T-cell (primary cell): ENCODE measurements around the gene KCNE2. TPM values are rescaled to one million over a fixed set of nuclear protein-coding genes. Genes with fewer than 3 reads are reported as not detected.
A peak's percentile ranks its signal among the peaks of the same experiment; 100 is the strongest.
"Not testable (repeated sequence)": the region's sequence is repeated elsewhere in the genome, so short reads cannot be mapped to it uniquely, and the experiment has no call there.

Experiments used
- ATAC-seq, 4 experiments: fragments of 200-7000 bp in 3 of 4; fragments of 150-1000 bp in 1 of 4; cut with Tn5 transposase; replicated peaks in 1 of 4; 1 replicate in 3 of 4; 2 replicates in 1 of 4; pipeline ENCODE4 v1.10.0; 2021; ENCODE audit warnings: moderate library complexity in 3 of 4, mild to moderate bottlenecking in 2 of 4, moderate number of reproducible peaks in 1 of 4
- CTCF ChIA-PET, 2 donors: fragments of 300-600 bp; sonication (Branson Sonifier 250); formaldehyde crosslinking; loops; one replicate each; lab custom pipeline; 2022; ENCODE audit warnings: antibody characterized with exemption in 2 of 2; lab: Charles Lee
- POLR2A ChIA-PET, 2 donors: fragments of 300-600 bp; sonication (Branson Sonifier 250); formaldehyde crosslinking; loops; one replicate each; lab custom pipeline; 2022; ENCODE audit warnings: antibody characterized with exemption in 2 of 2; lab: Charles Lee
- DNase-seq, 35 experiments: peaks; one replicate each; pipeline versions ENCODE4 v3.0.0 to v3.0.0-alpha.2; 2013 to 2023
- H3K27ac ChIP-seq: one replicate; pipeline ENCODE4 v1.5.1; 2013; ENCODE audit warnings: low read length
- H3K27me3 ChIP-seq, 2 experiments: replicated peaks in 1 of 2; 1 replicate in 1 of 2; 2 replicates in 1 of 2; pipeline versions ENCODE4 v1.6.1 to v1.7.0; 2013; ENCODE audit warnings: low read length in 1 of 2, mixed read lengths in 1 of 2; ENCODE audit not compliant: control insufficient read depth in 2 of 2, insufficient read depth in 2 of 2; ENCODE audit errors: extremely low read depth in 1 of 2
- H3K36me3 ChIP-seq, 2 donors: 1 replicate in 1 of 2; 2 replicates in 1 of 2; pipeline versions ENCODE4 v1.6.1 to v1.7.0; 2013; ENCODE audit warnings: low read length in 1 of 2; ENCODE audit not compliant: control insufficient read depth in 2 of 2, insufficient read depth in 1 of 2; ENCODE audit errors: extremely low read depth in 1 of 2
- H3K4me1 ChIP-seq, 2 experiments: 1 replicate in 1 of 2; 2 replicates in 1 of 2; pipeline versions ENCODE4 v1.6.1 to v1.7.0; 2013; ENCODE audit warnings: low read length in 2 of 2, mixed read lengths in 1 of 2; ENCODE audit not compliant: insufficient read depth in 2 of 2, control insufficient read depth in 1 of 2; ENCODE audit errors: extremely low read depth in 1 of 2
- H3K4me3 ChIP-seq, 2 donors: 1 replicate in 1 of 2; 2 replicates in 1 of 2; pipeline versions ENCODE4 v1.5.1 to v1.7.0; 2013; ENCODE audit warnings: mild to moderate bottlenecking in 2 of 2, low read length in 1 of 2, moderate library complexity in 1 of 2; ENCODE audit not compliant: control insufficient read depth in 1 of 2; ENCODE audit errors: extremely low read depth in 1 of 2
- H3K9me3 ChIP-seq: 2 replicates; pipeline ENCODE4 v1.7.0; 2013
- H3K27ac Mint-ChIP-seq, 2 donors: one replicate each; pipeline ENCODE4 v1.8.0; 2020 to 2021; ENCODE audit warnings: mild to moderate bottlenecking in 2 of 2, mixed read lengths in 2 of 2
- H3K27me3 Mint-ChIP-seq, 2 donors: one replicate each; pipeline ENCODE4 v1.8.0; 2021 to 2022; ENCODE audit warnings: mixed read lengths in 2 of 2
- H3K36me3 Mint-ChIP-seq: one replicate; pipeline ENCODE4 v1.8.0; 2021; ENCODE audit warnings: mixed read lengths
- H3K4me1 Mint-ChIP-seq, 3 donors: one replicate each; pipeline ENCODE4 v1.8.0; 2020 to 2022; ENCODE audit warnings: mixed read lengths in 3 of 3, mild to moderate bottlenecking in 1 of 3
- H3K4me3 Mint-ChIP-seq, 3 donors: one replicate each; pipeline ENCODE4 v1.8.0; 2020 to 2022; ENCODE audit warnings: mild to moderate bottlenecking in 3 of 3, mixed read lengths in 3 of 3, moderate library complexity in 3 of 3
- H3K9me3 Mint-ChIP-seq, 3 donors: one replicate each; pipeline ENCODE4 v1.8.0; 2020 to 2022; ENCODE audit warnings: mixed read lengths in 3 of 3
- WGBS: methylation state at CpG from one replicate; pipeline ENCODE4 v1.1.5; 2013; ENCODE audit warnings: missing lambda C conversion rate; ENCODE audit not compliant: insufficient coverage; 5-methylcytosine and 5-hydroxymethylcytosine counted together
- total RNA-seq, 35 experiments: library from RNA in 6 of 35; stranded (reverse) in 6 of 35; fragments of 120-200 nt in 1 of 35; gene quantifications; one replicate each; pipeline versions ENCODE4 v1.2.1 to v1.2.4 and lab custom pipeline; 2013 to 2026

KCNE2 gene
- total RNA-seq, 5 donors from 2014 or later (not counting 1 experiment from before 2014, with no cell fraction given): 0.25 TPM; not detected in 4

- H3K4me3 ChIP-seq: not testable (repeated sequence)
Observed at GRCh38 chr21:34374940-34375618, 11.3 kb downstream of the KCNE2 start, which contains the start of gene SMIM11. Gene SMIM11, plus strand, starts transcription at chr21:34375507. Its CDS starts 3,998 bp downstream, at chr21:34379505.

GRCh38 chr21:34375619-34375972 is 11.8 kb downstream of the KCNE2 start:
- H3K4me3 ChIP-seq, H3K9me3 ChIP-seq, CTCF ChIA-PET, H3K27ac ChIP-seq, DNase-seq, H3K27me3 ChIP-seq, H3K4me1 Mint-ChIP-seq, POLR2A ChIA-PET, H3K9me3 Mint-ChIP-seq, H3K36me3 Mint-ChIP-seq, H3K36me3 ChIP-seq, H3K4me3 Mint-ChIP-seq, H3K4me1 ChIP-seq, H3K27ac Mint-ChIP-seq, H3K27me3 Mint-ChIP-seq: not testable (repeated sequence)
- WGBS: no CpG with 5 or more reads among the region's 33 CpGs
- peak; percentile 67 to 77 (median 72) for ATAC-seq

More at GRCh38 chr21:34374940-34375618, 11.3 kb downstream of the KCNE2 start, which contains the start of gene SMIM11:
- H3K27me3 ChIP-seq, H3K36me3 ChIP-seq, POLR2A ChIA-PET, CTCF ChIA-PET, H3K27me3 Mint-ChIP-seq, H3K4me1 Mint-ChIP-seq, H3K27ac ChIP-seq, H3K36me3 Mint-ChIP-seq, H3K9me3 ChIP-seq, H3K4me3 Mint-ChIP-seq, H3K9me3 Mint-ChIP-seq, H3K4me1 ChIP-seq, H3K27ac Mint-ChIP-seq, DNase-seq: not testable (repeated sequence)
- WGBS: no CpG with 5 or more reads among the region's 49 CpGs
- peak; percentile 96 to 98 (median 96) for ATAC-seq

GRCh38 chr21:34383138-34383537 is 19.3 kb downstream of the KCNE2 start:
- H3K27me3 ChIP-seq, H3K9me3 Mint-ChIP-seq, H3K4me1 ChIP-seq, H3K27ac ChIP-seq, ATAC-seq, H3K36me3 Mint-ChIP-seq, CTCF ChIA-PET, POLR2A ChIA-PET, DNase-seq, H3K4me1 Mint-ChIP-seq, H3K36me3 ChIP-seq, H3K27me3 Mint-ChIP-seq, H3K4me3 Mint-ChIP-seq, H3K9me3 ChIP-seq, H3K4me3 ChIP-seq, H3K27ac Mint-ChIP-seq: not testable (repeated sequence)
- no CpG with 5 or more reads among the region's 2 CpGs for WGBS

- H3K27ac Mint-ChIP-seq, H3K36me3 Mint-ChIP-seq, H3K4me1 Mint-ChIP-seq, CTCF ChIA-PET, H3K27ac ChIP-seq, H3K4me1 ChIP-seq, H3K27me3 Mint-ChIP-seq, H3K9me3 Mint-ChIP-seq, H3K36me3 ChIP-seq, POLR2A ChIA-PET, H3K27me3 ChIP-seq, H3K4me3 Mint-ChIP-seq, H3K9me3 ChIP-seq, H3K4me3 ChIP-seq, ATAC-seq, DNase-seq: not testable (repeated sequence)
- no CpG with 5 or more reads among the region's 14 CpGs for WGBS
Observed at GRCh38 chr21:34383724-34384415, 20.1 kb downstream of the KCNE2 start.

GRCh38 chr21:34400522-34400921 is 36.7 kb downstream of the KCNE2 start:
- H3K9me3 ChIP-seq, POLR2A ChIA-PET, H3K4me1 Mint-ChIP-seq, H3K27ac ChIP-seq, H3K36me3 Mint-ChIP-seq, H3K27me3 ChIP-seq, H3K27ac Mint-ChIP-seq, H3K36me3 ChIP-seq, DNase-seq, ATAC-seq, H3K9me3 Mint-ChIP-seq, H3K4me3 ChIP-seq, CTCF ChIA-PET, H3K4me1 ChIP-seq, H3K27me3 Mint-ChIP-seq, H3K4me3 Mint-ChIP-seq: not testable (repeated sequence)
- WGBS: no CpG with 5 or more reads among the region's 5 CpGs

GRCh38 chr21:34404742-34405141 is 40.9 kb downstream of the KCNE2 start:
- H3K9me3 Mint-ChIP-seq, DNase-seq, H3K4me1 ChIP-seq, H3K27me3 ChIP-seq, H3K4me3 ChIP-seq, H3K36me3 Mint-ChIP-seq, H3K4me3 Mint-ChIP-seq, CTCF ChIA-PET, POLR2A ChIA-PET, H3K27ac Mint-ChIP-seq, H3K27me3 Mint-ChIP-seq, ATAC-seq, H3K27ac ChIP-seq, H3K36me3 ChIP-seq, H3K9me3 ChIP-seq, H3K4me1 Mint-ChIP-seq: not testable (repeated sequence)
- no CpG with 5 or more reads among the region's 5 CpGs for WGBS
